Endodermal cell (in vitro differentiated cells): ENCODE results near the gene FAM200A. TPM values are rescaled to one million over a fixed set of nuclear protein-coding genes. Genes with fewer than 3 reads are reported as not detected.
"Not testable (repeated sequence)": the region's sequence is repeated elsewhere in the genome, so short reads cannot be mapped to it uniquely, and the experiment has no call there.

Experiments used
- DNase-seq: peaks from one replicate; pipeline ENCODE4 v3.0.0-alpha.2; 2017
- H3K27ac ChIP-seq: 2 replicates; pipeline ENCODE4 v1.5.1; 2013; ENCODE audit warnings: mild to moderate bottlenecking, low read depth, low read length, moderate library complexity
- H3K27me3 ChIP-seq: 2 replicates; pipeline ENCODE4 v1.6.1; 2013; ENCODE audit warnings: mild to moderate bottlenecking, low read length, moderate library complexity; ENCODE audit not compliant: insufficient read depth, control insufficient read depth, poor library complexity, severe bottlenecking
- H3K36me3 ChIP-seq: 2 replicates; pipeline ENCODE4 v1.7.0; 2013; ENCODE audit warnings: mild to moderate bottlenecking, low read length, moderate library complexity; ENCODE audit not compliant: control insufficient read depth, insufficient read depth
- H3K4me1 ChIP-seq: one replicate; pipeline ENCODE4 v1.7.0; 2013; ENCODE audit warnings: low read length; ENCODE audit not compliant: control insufficient read depth, insufficient read depth
- H3K4me3 ChIP-seq: 2 replicates; pipeline ENCODE4 v1.5.1; 2013; ENCODE audit warnings: mild to moderate bottlenecking, low read length, moderate library complexity
- H3K9ac ChIP-seq: 2 replicates; pipeline ENCODE4 v1.6.1; 2013; ENCODE audit warnings: mild to moderate bottlenecking, low read length, moderate library complexity; ENCODE audit not compliant: poor library complexity, severe bottlenecking; ENCODE audit errors: extremely low read depth
- H3K9me3 ChIP-seq: 2 replicates; pipeline ENCODE4 v1.6.1; 2013; ENCODE audit warnings: mild to moderate bottlenecking, low read length, moderate library complexity; ENCODE audit not compliant: control insufficient read depth
- H3K27ac Mint-ChIP-seq: 2 replicates; pipeline ENCODE4 v1.8.0; 2020; ENCODE audit warnings: mixed read lengths
- H3K27me3 Mint-ChIP-seq: 2 replicates; pipeline ENCODE4 v1.8.0; 2021; ENCODE audit warnings: mild to moderate bottlenecking, mixed read lengths; ENCODE audit not compliant: insufficient read depth
- H3K36me3 Mint-ChIP-seq: 2 replicates; pipeline ENCODE4 v1.8.0; 2020; ENCODE audit warnings: low read depth, mixed read lengths
- H3K4me1 Mint-ChIP-seq: 2 replicates; pipeline ENCODE4 v1.8.0; 2020; ENCODE audit warnings: mixed read lengths
- H3K4me3 Mint-ChIP-seq: 2 replicates; pipeline ENCODE4 v1.8.0; 2020; ENCODE audit warnings: mild to moderate bottlenecking, moderate library complexity, mixed read lengths
- H3K9me3 Mint-ChIP-seq: 2 replicates; pipeline ENCODE4 v1.8.0; 2020; ENCODE audit warnings: mild to moderate bottlenecking, mixed read lengths
- WGBS, 2 experiments: methylation state at CpG; one replicate each; pipeline versions ENCODE4 v1.1.5 to v1.1.7; 2013; ENCODE audit warnings: missing lambda C conversion rate in 2 of 2, mixed read lengths in 1 of 2; ENCODE audit not compliant: insufficient coverage in 1 of 2, insufficient read length in 1 of 2; 5-methylcytosine and 5-hydroxymethylcytosine counted together
- total RNA-seq, 2 donors: library from RNA; stranded (reverse); fragmentation: NEBNext Ultra II Directional in 1 of 2; extraction: Animal tissue kit (Norgen Biotek cat#: 25700) in 1 of 2; gene quantifications; 2 replicates in 1 of 2; 3 replicates in 1 of 2; pipeline ENCODE4 v1.2.1, GENCODE V29; 2021
- TF ChIP-seq, protein P1 (sequence below): fragments of 200-600 bp; sonication (generic); conservative IDR thresholded peaks from 2 replicates; pipeline ENCODE4 v1.5.0; 2021; ENCODE audit warnings: antibody characterized with exemption, mild to moderate bottlenecking

FAM200A gene
- total RNA-seq, 2 donors from 2014 or later = 7.7 to 8.3 TPM

DNA sequence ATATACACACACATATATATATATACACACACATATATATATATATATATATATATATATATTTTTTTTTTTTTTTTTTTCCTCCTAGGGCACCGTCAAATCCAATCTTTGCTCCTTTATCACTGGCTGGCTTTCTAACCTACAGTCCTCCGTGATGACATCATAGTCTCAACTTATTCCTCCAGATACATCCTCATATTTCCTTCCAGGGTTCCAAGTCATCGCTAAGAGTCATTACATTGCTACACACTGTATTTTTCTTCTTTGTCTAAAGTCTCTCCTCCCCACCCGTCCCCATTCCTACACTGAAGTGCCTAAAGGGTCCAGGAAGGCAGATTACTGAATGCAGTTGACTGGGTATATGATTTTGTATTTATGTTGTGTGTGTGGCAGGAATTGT is 1.1 kb upstream of the FAM200A start:
- Histone ChIP-seq H3K4me1 (no peaks in the 10 kb centered on the region), H3K9me3 (peaks cover 2% of the 10 kb centered on the region), H3K27ac (no peak overlapping the region), H3K27me3 (no peaks in the 10 kb centered on the region), H3K9ac (no peak overlapping the region), H3K36me3 (peaks cover 25% of the 10 kb centered on the region), H3K4me3 (no peak overlapping the region)
- Mint-ChIP-seq H3K9me3 (peaks cover 21% of the 10 kb centered on the region), H3K4me3 (no peak overlapping the region), H3K27ac (no peak overlapping the region), H3K27me3 (no peaks in the 10 kb centered on the region), H3K36me3 (peaks cover 26% of the 10 kb centered on the region), H3K4me1 (peaks cover 10% of the 10 kb centered on the region)
- DNase-seq = no peak
- TF ChIP-seq, protein P1, sequence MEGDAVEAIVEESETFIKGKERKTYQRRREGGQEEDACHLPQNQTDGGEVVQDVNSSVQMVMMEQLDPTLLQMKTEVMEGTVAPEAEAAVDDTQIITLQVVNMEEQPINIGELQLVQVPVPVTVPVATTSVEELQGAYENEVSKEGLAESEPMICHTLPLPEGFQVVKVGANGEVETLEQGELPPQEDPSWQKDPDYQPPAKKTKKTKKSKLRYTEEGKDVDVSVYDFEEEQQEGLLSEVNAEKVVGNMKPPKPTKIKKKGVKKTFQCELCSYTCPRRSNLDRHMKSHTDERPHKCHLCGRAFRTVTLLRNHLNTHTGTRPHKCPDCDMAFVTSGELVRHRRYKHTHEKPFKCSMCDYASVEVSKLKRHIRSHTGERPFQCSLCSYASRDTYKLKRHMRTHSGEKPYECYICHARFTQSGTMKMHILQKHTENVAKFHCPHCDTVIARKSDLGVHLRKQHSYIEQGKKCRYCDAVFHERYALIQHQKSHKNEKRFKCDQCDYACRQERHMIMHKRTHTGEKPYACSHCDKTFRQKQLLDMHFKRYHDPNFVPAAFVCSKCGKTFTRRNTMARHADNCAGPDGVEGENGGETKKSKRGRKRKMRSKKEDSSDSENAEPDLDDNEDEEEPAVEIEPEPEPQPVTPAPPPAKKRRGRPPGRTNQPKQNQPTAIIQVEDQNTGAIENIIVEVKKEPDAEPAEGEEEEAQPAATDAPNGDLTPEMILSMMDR = no peak
- WGBS, 2 experiments = 98 to 100% methylated on average over 2 to 4 of the region's 4 CpGs

DNA sequence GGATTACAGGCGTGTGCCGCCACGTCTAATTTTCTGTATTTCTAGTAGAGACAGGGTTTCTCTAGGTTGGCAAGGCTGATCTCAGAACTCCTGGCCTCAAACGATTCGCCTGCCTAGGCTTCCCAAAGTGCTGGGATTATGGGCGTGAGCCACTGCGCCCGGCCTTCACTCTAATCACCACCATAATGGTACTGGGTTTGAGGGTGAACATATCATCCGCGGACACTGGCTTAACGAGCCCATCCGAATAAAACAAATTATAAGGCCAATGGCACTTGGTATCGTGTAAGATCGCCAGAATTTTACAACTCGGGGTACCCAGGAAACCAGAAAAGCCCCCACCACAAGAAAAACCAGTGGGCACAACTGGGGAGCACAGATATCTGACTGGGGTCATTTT is 580 bp downstream of the FAM200A start:
- no peaks in the 10 kb centered on the region for H3K27me3 Mint-ChIP-seq
- H3K9me3 ChIP-seq = peaks cover 20% of the 10 kb centered on the region
- DNase-seq = peak; percentile 51
- peaks cover 32% of the 10 kb centered on the region for H3K9me3 Mint-ChIP-seq
- H3K9ac ChIP-seq = peak overlapping the region; percentile 84
- no peaks in the 10 kb centered on the region for H3K27me3 ChIP-seq
- H3K27ac ChIP-seq = no peak overlapping the region
- peaks cover 39% of the 10 kb centered on the region for H3K36me3 ChIP-seq
- peak overlapping the region; percentile 91 for H3K27ac Mint-ChIP-seq
- no peaks in the 10 kb centered on the region for H3K4me1 ChIP-seq
- 18 to 40% methylated on average over 1 to 15 of the region's 15 CpGs for WGBS, 2 experiments
- TF ChIP-seq, protein P1 = no peak
- H3K4me3 Mint-ChIP-seq = peak overlapping the region; percentile 88
- H3K4me3 ChIP-seq = peak overlapping the region; percentile 97
- peaks cover 5% of the 10 kb centered on the region for H3K4me1 Mint-ChIP-seq
- H3K36me3 Mint-ChIP-seq = peaks cover 43% of the 10 kb centered on the region

DNA sequence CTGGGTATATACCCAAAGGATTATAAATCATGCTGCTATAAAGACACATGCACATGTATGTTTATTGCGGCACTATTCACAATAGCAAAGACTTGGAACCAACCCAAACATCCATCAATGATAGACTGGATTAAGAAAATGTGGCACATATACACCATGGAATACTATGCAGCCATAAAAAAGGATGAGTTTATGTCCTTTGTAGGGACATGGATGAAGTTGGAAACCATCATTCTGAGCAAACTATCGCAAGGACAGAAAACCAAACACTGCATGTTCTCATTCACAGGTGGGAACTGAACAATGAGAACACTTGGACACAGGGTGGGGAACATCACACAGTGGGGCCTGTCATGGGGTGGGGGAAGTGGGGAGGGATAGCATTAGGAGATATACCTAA is 2.4 kb downstream of the FAM200A start:
- Mint-ChIP-seq H3K36me3 (peaks cover 47% of the 10 kb centered on the region), H3K9me3 (peaks cover 45% of the 10 kb centered on the region)
- not testable (repeated sequence) for H3K27me3 ChIP-seq, H3K27me3 Mint-ChIP-seq, H3K4me3 Mint-ChIP-seq, H3K4me1 ChIP-seq, H3K27ac Mint-ChIP-seq, H3K27ac ChIP-seq, H3K4me3 ChIP-seq, H3K9ac ChIP-seq, H3K4me1 Mint-ChIP-seq, DNase-seq
- peaks cover 26% of the 10 kb centered on the region for H3K36me3 ChIP-seq
- WGBS, 2 experiments = 83% methylated on average over 1 of the region's 2 CpGs; no CpG with 5 or more reads in 1 of the 2 experiments
- peaks cover 20% of the 10 kb centered on the region for H3K9me3 ChIP-seq

DNA sequence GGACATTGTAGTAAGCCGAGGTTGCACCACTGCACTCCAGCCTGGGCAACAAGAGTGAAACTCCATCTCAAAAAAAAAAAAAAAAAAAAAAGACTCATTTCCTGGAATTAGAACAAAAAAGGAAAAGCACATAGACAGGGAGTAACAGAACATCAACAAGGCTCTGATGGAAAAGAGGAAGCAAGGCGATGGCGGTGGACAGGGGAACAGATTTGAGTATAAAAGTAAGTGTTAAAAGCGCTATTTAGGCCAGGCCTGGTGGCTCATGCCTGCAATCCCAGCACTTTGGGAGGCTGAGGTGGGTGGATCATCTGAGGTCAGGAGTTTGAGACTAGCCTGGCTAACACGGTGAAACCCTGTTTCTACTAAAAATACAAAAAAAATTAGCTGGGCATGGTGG is 6.6 kb downstream of the FAM200A start:
- not testable (repeated sequence) for H3K4me3 Mint-ChIP-seq, H3K4me1 ChIP-seq, H3K27me3 ChIP-seq, H3K27me3 Mint-ChIP-seq, H3K4me3 ChIP-seq, DNase-seq, H3K27ac ChIP-seq, H3K27ac Mint-ChIP-seq, H3K4me1 Mint-ChIP-seq, H3K9ac ChIP-seq
- Mint-ChIP-seq H3K9me3 (peaks cover 78% of the 10 kb centered on the region), H3K36me3 (peaks cover 62% of the 10 kb centered on the region)
- Histone ChIP-seq H3K9me3 (peaks cover 34% of the 10 kb centered on the region), H3K36me3 (peaks cover 24% of the 10 kb centered on the region)
- 95% methylated on average over 5 of the region's 5 CpGs for WGBS, 2 experiments
